ENCODE data around the gene TMC1.

DNA sequence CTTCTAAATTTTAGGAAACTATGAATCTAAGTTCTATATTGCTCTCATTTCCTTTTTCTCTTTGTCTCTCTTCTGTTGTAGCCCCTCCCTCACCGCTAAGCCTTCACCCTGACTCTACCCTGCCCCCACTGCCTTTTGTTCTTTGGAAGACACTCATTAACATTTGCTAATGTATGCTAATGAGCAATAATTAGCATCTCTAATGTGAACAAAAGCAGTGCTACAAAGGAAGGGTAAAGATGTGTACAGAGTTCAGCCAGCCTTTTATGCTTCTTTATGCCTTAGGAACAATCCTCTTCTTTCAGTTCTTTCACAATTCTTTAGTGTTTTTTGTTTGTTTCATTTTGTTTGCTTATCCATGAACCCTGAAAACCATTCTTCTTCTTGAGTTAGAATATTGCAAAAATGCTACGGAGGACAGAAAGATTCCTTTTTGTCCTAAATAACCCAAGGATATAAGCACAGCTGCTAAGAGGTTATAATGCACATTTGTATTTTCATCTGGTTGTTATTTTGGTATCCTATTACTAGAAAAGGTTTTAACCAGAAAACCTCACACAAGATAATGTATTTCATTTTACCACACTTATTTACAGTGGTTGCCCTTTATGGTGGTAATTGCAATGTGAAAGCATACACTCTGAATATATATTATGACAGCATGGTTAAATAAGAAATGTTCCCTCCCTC lies 159.3 kb downstream of the TMC1 start:
- TF ChIP-seq CSRNP3 (CRISPR knock-in tag; IDR thresholded peaks at IDR 0.05): no peak
- no peak for TF ChIP-seq CSDC2 (CRISPR knock-in tag; IDR thresholded peaks at IDR 0.05)
- TF ChIP-seq PATZ1 (CRISPR knock-in tag; IDR thresholded peaks at IDR 0.05; ENCODE audit: borderline replicate concordance): no peak
- no peak for TF ChIP-seq ZFP3 (CRISPR knock-in tag; IDR thresholded peaks at IDR 0.05)
- no peak for TF ChIP-seq SNAI2 (CRISPR knock-in tag; IDR thresholded peaks at IDR 0.05)
- TF ChIP-seq, protein P1, sequence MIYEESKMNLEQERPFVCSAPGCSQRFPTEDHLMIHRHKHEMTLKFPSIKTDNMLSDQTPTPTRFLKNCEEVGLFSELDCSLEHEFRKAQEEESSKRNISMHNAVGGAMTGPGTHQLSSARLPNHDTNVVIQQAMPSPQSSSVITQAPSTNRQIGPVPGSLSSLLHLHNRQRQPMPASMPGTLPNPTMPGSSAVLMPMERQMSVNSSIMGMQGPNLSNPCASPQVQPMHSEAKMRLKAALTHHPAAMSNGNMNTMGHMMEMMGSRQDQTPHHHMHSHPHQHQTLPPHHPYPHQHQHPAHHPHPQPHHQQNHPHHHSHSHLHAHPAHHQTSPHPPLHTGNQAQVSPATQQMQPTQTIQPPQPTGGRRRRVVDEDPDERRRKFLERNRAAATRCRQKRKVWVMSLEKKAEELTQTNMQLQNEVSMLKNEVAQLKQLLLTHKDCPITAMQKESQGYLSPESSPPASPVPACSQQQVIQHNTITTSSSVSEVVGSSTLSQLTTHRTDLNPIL (CRISPR knock-in tag; IDR thresholded peaks at IDR 0.05; ENCODE audit: low read depth): no peak
- TF ChIP-seq ZNF8 (CRISPR knock-in tag; IDR thresholded peaks at IDR 0.05): no peak
- no peak for TF ChIP-seq ZC3H10 (CRISPR knock-in tag; IDR thresholded peaks at IDR 0.05)
- no peak for TF ChIP-seq RARB (CRISPR knock-in tag; IDR thresholded peaks at IDR 0.05)
- no peak for TF ChIP-seq ESRRG (CRISPR knock-in tag; IDR thresholded peaks at IDR 0.05)
- TF ChIP-seq PPARA (CRISPR knock-in tag; IDR thresholded peaks at IDR 0.05; ENCODE audit: borderline replicate concordance): no peak

All from SK-N-SH treated with all-trans-retinoic acid at 6 μM for 48 hours (cell line).